ENCODE results near the gene IST1. TPM values are rescaled to one million over a fixed set of nuclear protein-coding genes. Genes with fewer than 3 reads are reported as not detected.

The IST1 gene
- total and polyA plus RNA-seq, 10 of the 15 experiments (the other 5 are each of a cell fraction or from before 2014, with no cell fraction given), result 97.3 to 293 (median 138) TPM

GRCh38 chr16:71867939-71868338, 27.4 kb upstream of the IST1 start (continued):
- TF ChIP-seq CUX1 (IDR thresholded peaks at IDR 0.05; ENCODE audit: insufficient replicate concordance, low read depth, low read length), result no peak
- TF ChIP-seq ZZZ3 (IDR thresholded peaks at IDR 0.05; ENCODE audit: control insufficient read depth, insufficient read length, low read depth), result no peak
- TF ChIP-seq PRDM15 (CRISPR knock-in tag; IDR thresholded peaks at IDR 0.05), result no peak
- TF ChIP-seq MYC (IDR thresholded peaks at IDR 0.05; ENCODE audit: insufficient read depth, insufficient read length, insufficient replicate concordance, low read length, severe bottlenecking), result no peak
- TF ChIP-seq CREB1 (IDR thresholded peaks at IDR 0.05; ENCODE audit: low read depth), result no peak
- TF ChIP-seq SREBF1 (IDR thresholded peaks at IDR 0.05; ENCODE audit: low read length), result no peak

Measured in GM12878 (cell line).